Spleen (tissue), 7 donors: ENCODE results near the gene ZDHHC1.

ENCODE experiments used
- CTCF ChIP-seq, 11 experiments: fragments of 200-600 bp in 7 of 11; fragments of 450-650 bp in 4 of 11; sonication (generic) in 4 of 11; IDR thresholded peaks in 8 of 11; conservative IDR thresholded peaks in 3 of 11; 1 replicate in 7 of 11; 2 replicates in 4 of 11; pipeline versions ENCODE4 v1.4.0 to v1.8.0; 2016 to 2021; ENCODE audit warnings: antibody characterized with exemption in 11 of 11, inconsistent platforms in 4 of 11, mild to moderate bottlenecking in 1 of 11
- POLR2AphosphoS5 ChIP-seq, 3 donors: sonication (generic); formaldehyde crosslinking; IDR thresholded peaks; one replicate each; pipeline ENCODE4 v1.5.1; 2017; ENCODE audit warnings: antibody characterized with exemption in 3 of 3
- donor health status: DM: no; HTN: no; CAD: no; lungs with moderate emphysema.
- donor health status: DM: no; HTN: no; CAD: no.
- donor health status: DM: no; HTN: no; CAD: no.

DNA sequence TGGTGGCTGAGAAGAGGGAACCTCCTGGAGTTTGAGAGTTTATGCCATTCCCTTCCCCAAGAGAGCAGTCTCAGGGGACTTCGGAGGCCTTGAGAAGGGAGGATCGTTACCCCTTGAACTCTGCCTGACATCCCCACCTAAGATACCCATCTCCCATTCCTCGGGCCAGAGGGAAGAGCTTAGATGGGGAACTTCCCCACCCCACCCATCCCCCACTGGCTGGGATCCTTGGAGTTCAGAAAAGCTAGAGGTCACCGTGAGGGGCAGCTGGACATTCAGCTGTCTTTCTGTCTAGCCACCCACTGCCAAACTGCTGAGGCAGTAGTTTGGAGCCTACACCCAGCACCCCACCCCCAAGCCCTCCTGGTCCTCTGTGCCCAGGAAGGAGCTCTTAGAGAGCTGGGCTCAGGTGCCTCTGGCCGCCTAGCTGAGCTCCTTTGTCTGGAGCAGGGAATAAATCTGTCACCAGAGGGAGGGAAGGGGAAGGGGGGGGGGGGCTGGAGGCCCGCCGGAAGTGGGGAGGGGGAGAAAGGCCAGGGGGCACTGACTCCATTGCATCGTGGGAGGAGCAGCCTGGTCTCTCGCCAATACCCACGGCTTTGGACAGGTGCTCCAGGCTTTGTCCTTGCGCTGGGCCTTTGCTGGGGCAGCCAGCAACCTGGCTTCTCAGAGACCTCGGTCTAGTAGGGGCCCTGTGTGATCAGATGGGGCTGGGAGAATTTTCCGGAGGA lies 15.7 kb upstream of the ZDHHC1 start:
- TF ChIP-seq CTCF (IDR thresholded peaks at IDR 0.05 in 8 of 11, conservative IDR thresholded peaks at IDR 0.05 in 3 of 11) = no peak
- TF ChIP-seq POLR2AphosphoS5 (IDR thresholded peaks at IDR 0.05) = no peak
